COR-L47 (cell line): ENCODE data around the gene C19orf25.

Source experiments
- DNase-seq: peaks from one replicate; lab custom pipeline; 2025; lab: John Stamatoyannopoulos, UW

C19orf25 gene

GRCh38 chr19:1496714-1497577 is 17.9 kb upstream of the C19orf25 start:
- DNase-seq: no peak

- no peak for DNase-seq
Observed at GRCh38 chr19:1495799-1496713, 17.0 kb upstream of the C19orf25 start.

- DNase-seq: no peak
Observed at GRCh38 chr19:1495051-1495798, 16.2 kb upstream of the C19orf25 start.

- no peak for DNase-seq
Observed at GRCh38 chr19:1494115-1494815, 15.2 kb upstream of the C19orf25 start.

- DNase-seq: no peak
Observed at GRCh38 chr19:1492474-1493006, 13.5 kb upstream of the C19orf25 start.

GRCh38 chr19:1491849-1492170 is 12.8 kb upstream of the C19orf25 start:
- DNase-seq: no peak

- no peak for DNase-seq
Observed at GRCh38 chr19:1491114-1491848, 12.3 kb upstream of the C19orf25 start, which contains the start of gene REEP6. REEP6 (plus strand) TSS chr19:1491181; CDS start chr19:1491270, 89 bp downstream.

- peak; percentile 98 for DNase-seq
Observed at GRCh38 chr19:1490311-1491113, 11.5 kb upstream of the C19orf25 start, which contains the start of gene PCSK4. PCSK4 (minus strand) TSS chr19:1490350; CDS start chr19:1490346, 4 bp downstream.

GRCh38 chr19:1489463-1490310 is 10.7 kb upstream of the C19orf25 start:
- DNase-seq: no peak

GRCh38 chr19:1488282-1488601 is 9.2 kb upstream of the C19orf25 start:
- no peak for DNase-seq

- DNase-seq: no peak
Observed at GRCh38 chr19:1487576-1488281, 8.7 kb upstream of the C19orf25 start.

GRCh38 chr19:1486720-1487575 is 7.9 kb upstream of the C19orf25 start:
- no peak for DNase-seq

GRCh38 chr19:1483979-1484428 is 5.0 kb upstream of the C19orf25 start:
- no peak for DNase-seq

GRCh38 chr19:1483131-1483978 is 4.3 kb upstream of the C19orf25 start:
- DNase-seq: no peak

- no peak for DNase-seq
Observed at GRCh38 chr19:1482361-1483130, 3.5 kb upstream of the C19orf25 start.
